Eye (tissue), 1 donor: ENCODE results near the gene USP8.
"Not testable (repeated sequence)": the region's sequence is repeated elsewhere in the genome, so short reads cannot be mapped to it uniquely, and the experiment has no call there.

Experiments used
- DNase-seq: peaks from one replicate; pipeline ENCODE4 v3.0.0-alpha.2; 2015

USP8 gene

DNA sequence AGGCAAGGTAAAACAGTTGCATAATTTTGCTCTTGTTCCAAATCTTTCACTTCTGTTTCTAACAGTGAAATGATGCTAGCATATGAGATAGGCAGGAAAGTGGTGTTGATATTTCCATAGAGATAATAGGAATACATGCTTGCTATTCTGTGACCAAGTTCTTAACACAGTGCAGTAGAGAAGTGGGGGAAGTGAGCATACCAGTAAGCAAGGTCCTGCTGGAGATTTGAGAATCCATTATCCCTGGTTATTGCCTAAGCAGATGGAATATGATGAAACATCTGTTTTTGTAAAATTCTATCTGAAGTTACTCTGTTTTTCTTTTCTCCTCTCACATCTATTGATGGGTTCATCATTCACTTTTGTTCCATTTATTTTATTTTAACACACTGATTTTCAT is 28.7 kb downstream of the USP8 start:
- no peak for DNase-seq

DNA sequence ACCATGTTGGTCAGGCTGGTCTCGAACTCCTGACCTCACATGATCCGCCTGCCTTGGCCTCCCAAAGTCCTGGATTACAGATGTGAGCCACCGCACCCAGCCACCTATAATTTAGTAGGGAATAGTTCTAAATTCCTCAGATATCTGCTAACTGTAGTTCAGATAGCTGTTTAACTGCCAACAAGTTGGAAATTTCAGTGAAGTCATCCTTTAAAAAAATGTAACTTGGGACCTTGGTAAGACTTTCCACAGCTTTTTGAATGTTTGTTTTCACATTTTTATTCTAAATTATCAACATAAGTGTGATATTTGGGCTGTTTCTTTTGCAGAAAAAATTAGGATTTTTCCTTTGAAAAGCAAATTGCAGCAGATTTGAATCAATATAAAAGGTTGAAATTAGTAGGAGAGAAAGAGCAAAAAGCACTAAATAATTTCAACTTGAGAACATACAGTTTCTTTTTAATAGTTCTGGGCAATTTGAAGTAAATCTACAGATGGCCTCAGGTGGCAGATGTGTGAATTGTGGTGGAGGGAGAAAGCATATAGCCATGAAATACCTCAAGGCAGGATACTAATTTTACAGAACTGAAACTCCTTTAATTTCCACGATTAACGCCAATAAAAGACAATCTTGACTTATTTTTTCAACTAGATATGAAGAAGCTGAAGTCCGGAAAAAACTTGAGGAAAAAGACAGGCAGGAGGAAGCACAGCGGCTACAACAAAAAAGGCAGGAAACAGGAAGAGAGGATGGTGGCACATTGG is 34.3 kb downstream of the USP8 start:
- DNase-seq, result no peak

DNA sequence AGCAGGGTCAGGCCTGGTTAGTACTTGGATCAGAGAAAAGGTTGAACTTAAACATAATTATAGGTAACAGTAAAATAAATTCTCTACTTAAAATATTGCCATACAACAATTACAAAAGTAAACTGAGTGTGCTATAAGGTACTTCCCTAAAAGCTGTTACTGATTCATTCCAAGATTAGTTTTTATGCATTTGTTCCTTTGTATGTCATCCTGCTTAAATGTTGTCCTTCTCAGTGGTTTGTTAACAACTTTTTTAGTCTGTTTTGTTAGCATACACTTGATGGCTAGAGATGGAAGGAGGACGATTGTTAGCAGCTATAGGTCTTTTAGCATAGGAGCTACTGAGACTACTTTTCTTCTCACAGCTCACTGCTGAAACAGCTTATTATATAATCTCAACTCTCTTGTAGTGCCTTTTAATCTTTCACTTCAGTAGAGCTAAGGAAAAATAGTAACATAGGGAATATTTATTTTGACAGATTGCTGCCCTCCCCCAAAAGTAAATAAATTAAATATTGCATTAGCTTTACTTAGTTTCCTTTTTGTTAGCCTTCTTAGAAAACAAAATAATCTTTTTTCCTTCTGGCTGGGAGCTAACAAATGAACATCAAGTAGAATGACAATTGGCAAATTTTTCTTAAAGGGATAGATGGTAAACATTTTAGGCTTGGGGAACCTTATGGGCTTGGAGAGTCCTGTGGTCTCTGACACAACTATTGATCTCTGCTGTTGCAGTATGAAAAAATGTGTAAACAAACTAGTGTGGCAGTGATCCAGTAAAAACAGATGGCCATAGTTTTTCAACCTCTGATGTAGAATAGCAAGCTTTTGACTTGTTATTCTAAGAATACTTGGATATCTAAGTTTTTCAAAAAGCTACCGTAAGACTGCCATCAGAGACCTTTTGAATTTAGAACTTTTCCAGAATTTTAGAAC is 39.5 kb downstream of the USP8 start:
- no peak for DNase-seq

DNA sequence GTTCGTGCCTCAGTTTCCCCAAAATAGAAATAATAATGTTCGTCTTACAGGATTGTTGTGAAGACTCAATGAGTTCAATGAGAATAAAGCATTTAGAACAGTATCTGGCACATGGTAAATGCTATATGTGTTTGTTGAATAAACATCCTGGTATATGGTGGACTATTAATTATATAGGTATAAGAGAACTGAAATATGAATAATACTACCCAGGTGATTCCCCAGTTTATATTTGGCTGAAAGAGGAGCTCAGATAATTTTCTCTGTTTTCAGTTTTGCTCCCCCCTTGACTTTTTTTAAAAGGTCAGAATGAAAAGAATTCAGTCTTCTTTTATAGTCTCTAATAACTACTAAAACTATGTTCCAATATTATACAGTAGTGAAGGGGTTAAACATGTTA is 46.9 kb downstream of the USP8 start:
- no peak for DNase-seq

DNA sequence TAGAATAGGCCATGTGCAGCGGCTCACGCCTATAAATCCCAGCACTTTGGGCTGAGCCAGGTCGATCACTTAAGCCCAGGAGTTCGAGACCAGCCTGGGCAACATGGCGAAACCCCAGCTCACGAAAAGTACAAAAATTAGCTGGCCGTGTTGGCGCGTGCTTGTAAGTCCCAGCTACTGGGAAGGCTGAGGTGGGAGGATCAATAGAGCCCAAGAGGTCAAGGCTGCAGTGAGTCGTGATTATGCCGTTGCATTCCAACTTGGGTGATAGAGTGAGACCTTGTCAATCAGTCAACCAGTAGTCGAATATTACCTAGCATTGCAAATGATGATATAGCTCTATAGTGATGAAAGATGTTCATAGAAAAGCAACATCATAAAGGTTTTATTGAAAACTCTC is 51.9 kb downstream of the USP8 start:
- DNase-seq, result no peak

DNA sequence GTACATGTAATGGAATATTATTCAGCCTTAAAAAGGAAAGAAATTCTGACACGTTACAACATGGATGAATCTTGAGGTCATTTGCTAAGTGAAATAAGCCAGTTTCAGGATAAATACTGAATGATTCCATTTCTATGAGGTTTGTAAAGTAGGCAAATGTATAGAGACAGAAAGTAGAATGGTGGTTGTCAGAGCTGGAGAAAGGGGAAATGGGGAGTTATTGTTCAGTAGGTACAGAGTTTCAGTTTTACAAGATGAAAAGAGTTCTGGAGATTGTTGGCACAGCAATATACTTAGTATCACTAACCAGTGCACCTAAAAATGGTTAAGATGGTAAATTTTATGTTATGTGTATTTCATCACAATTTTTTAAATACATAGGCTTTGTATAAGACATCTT is 60.6 kb downstream of the USP8 start:
- no peak for DNase-seq

DNA sequence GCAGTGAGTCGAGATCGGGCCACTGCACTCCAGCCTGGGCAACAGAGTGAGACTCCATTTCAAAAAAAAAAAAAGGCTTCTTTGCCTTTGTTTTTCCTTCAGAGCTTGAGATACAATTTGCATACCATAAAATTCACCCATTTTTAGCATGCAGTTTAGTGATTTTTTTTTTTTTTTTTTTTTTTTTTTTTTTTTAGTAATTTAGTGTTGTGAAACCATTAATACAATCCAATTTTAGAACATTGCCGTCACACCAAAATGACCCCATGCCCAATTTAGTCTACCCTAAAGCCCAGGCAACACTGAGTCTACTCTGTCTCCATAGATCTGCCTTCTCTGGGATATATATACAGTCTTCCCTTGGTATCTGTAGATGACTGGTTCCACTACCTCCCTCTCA is 61.2 kb downstream of the USP8 start:
- DNase-seq, result no peak

DNA sequence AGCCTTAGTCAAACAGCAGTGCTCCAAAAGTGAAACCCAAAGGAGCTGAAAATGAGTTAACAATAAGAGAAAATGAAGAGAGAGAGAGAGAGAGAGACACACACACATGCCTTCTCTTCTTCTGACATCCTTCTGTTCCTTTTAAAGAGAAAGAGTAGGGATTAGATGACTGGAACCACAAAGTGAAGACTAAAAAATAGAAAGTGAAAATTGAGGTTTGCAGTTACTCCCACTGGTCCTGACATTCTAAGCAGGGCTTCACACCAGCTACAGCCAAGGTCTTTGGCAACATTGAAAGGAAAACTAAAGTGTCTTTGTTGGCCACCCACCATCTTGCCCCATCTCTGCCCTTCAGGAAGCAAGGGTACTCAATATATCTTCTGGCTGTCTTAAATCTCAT is 63.1 kb downstream of the USP8 start:
- DNase-seq, result no peak

DNA sequence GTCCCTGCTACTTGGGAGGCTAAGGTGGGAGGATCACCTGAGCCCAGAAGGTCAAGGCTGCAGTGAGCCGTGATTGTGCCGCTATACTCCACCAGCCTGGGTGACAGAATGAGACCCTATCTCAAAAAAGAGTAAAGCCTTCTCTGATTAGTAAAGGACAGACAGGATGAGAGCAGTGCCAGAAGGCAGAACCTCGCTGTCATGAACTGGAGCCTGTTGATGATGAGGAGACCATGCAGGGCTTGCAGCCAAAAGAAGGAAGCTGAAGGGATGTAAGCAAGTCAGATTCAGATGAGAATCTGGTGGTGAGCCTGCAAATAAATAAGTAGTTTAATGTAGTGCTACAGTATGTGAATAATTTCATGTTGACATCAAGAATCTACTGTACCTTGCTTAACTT is 69.4 kb downstream of the USP8 start:
- no peak for DNase-seq

DNA sequence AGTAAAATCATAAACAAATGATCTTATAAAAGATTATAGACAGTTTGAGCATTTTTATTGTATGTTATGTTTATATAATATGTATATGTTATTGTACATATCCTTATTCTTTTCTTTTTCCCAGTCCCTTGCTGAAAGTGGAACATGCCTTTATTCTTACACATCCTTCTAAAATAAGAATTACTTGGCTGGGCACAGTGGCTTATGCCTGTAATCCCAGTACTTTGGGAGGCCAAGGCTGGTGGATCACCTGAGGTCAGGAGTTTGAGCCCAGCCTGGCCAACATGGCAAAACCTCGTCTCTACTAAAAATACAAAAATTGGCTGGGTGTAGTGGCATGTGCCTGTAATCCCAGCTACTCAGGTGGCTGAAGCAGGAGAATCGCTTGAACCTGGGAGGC is 70.3 kb downstream of the USP8 start:
- not testable (repeated sequence) for DNase-seq

DNA sequence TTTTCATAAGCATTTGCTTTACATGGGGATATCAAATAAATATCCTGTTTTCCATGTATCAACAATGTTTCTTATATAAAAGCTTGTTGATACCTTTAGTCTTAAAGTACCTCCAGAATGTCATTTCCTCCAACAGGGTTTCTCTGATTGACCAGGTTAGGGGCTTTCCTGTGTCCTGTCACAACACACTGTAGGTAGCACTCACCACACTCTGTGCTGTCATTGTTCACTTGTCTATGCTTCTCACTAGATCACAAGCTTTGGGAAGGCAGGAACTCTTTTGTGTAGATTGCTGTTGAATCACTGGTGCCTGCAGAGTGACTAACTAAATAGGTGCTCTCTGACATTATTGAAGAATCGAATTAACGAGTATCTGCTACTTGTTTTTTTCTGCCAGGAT is 72.5 kb downstream of the USP8 start:
- no peak for DNase-seq

DNA sequence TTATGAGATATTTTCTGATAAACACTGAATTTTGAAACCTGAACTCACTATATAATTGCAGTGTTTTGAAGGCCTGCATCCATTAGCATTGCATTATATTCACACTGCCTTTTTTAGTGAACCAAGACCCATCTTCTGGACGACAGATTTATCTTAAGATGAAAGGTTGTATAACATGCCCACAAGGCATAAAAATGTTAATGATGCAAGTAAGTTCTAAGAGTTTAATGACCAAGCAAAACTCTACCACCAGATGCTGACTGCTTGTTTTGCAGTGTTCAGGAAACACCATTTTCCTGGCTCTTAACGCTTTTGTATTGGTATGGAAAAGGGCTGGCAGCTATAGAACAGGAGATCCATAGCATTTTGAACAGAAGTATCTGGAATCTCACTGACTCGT is 76.1 kb downstream of the USP8 start:
- DNase-seq, result no peak

DNA sequence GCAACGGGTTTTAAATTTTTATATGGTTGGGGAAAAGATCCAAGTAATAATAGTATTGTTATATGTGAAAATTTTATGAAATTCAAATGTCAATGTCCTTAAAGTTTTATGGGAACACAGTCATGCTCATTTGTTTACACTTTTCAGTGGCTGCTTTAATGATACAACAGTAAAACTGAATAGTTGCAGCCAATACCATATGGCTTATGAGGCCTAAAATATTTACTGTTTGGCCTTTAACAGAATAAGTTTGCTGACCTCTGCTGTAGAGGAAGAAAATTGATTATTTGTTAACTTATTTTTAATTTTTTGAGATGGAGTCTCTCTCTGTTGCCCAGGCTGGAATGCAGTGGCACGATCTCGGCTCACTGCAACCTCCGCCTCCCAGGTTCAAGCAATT is 77.6 kb downstream of the USP8 start:
- no peak for DNase-seq

DNA sequence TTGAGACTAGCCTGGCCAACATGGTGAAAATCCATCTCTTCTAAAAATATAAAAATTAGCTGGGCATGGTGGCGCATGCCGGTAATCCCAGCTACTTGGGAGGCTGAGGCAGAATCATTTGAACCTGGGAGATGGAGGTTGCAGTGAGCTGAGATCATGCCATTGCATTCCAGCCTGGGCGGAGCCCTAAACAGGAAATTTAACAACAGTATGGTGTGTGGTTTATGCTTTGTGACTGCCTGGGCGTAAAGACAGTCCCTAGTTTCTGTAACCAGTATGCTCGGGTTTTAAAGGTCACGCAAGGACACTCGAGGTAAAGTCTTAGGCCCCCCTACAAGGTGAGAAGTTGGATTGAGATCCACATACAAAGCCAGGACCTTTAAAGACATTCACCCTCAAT is 78.9 kb downstream of the USP8 start:
- no peak for DNase-seq

DNA sequence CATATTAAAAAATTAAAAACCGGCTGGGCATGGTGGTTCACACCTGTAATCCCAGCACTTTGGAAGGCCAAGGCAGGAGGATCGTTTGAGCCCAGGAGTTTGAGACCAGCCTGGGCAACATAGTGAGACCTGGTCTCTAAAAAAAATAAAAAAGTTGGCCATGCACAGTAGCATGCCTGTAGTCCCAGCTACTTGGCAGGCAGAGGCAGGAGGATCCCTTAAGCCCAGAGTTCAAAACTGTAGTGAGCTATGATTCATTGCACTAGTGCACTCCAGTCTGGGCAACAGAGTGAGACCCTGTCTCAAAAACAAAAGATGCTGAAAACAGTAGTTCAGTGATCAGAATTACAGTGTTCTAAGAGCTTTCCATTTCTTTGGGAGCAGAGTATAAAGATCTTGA is 81.5 kb downstream of the USP8 start:
- not testable (repeated sequence) for DNase-seq

DNA sequence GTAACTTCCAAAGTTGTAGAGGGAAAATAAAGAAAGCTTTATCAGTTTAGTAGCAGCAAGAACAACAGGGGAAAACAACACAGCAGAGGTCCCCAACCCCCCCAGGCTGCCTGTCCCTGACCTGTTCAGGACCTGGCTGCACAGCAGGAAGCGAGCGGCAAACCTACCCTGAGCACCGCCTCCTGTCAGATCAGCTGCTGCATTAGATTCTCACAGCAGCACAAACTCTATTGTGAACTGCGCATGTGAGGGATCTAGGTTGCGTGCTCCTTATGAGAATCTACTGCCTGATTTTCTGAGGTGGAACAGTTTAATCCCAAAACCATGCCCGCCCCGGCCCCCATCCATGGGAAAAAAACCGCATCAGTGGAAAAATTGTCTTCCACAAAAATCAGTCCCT is 81.9 kb downstream of the USP8 start:
- DNase-seq, result peak; percentile 49

DNA sequence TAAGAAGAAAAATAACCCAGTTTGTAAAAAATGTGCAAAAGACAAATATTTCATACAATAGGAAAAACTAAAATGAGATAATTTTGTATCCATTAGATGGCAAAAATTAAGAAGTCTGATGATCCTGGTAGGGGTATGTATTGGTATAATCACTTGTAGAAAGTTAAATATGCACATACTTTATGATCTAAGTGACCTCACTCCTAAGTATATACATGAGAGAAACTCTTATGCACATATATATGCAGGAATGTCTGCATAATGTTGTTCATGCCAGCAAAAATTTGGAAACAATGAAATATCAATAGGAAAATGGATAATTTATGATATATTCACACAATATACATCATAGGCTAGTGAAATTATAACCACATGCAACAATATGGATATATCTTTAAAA is 88.8 kb downstream of the USP8 start:
- DNase-seq, result no peak

DNA sequence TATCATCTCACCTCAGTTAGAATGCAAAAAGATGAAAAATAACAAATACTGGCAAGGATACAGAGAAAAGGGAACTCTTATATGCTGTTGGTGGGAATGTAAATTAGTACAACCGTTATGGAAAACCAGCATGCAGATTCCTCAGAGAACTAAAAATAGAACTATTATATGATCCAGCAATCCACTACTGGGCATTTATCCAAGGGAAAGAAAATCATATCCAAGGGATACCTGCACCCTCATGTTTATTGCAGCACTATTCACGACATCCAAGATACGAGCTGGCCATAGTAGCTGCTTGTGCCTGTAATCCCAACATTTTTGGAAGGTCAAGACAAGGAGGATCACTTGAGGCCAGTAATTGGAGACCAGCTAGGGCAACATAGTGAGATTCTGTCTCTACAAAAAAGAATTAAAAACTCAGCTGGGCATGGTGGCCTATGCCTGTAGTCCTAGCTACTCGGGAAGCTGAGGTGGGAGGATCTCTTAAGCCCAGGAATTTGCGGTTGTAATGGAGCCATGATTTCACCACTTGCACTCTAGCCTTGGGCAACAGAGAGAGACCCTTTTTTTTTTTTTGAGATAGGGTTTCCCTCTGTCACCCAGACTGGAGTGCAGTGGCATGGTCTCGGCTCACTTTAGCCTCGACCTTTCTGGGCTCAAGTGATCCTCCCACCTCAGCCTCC is 95.7 kb downstream of the USP8 start:
- no peak for DNase-seq

DNA sequence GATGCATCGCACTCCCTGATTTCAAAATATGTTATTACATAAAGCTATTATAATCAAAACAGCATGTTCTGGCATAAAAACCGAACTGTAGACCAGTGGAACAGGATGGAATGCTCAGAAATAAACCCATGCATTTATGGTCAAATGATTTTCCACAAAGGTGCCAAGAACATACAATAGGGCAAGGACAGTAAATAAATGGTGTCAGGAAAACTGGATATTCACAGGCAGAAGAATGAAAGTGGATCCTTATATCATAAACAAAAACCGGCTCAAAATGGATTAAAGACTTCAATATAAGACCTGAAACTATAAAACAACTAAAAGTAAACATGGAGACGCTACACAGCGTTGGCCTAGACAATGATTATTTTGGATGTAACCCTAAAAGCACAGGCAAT is 99.6 kb downstream of the USP8 start:
- DNase-seq, result peak; percentile 58

DNA sequence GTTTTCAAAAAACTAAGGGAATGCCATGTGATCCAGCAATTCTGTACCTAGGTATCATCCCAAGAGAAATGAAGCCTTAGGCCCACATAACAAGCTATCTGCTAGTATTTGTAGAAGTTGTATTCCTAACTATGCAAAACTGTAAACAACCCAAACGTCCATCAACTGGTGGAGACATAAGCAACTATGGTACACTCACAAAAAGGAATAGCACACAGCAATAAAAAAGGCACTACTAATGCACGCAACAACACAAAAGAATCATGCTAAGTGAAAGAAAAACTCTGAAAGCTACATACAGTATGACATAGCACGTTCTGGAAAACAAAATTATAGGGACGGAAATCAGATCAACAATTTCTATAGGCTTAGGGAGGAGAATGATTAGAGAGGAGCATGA is 107.0 kb downstream of the USP8 start:
- no peak for DNase-seq

DNA sequence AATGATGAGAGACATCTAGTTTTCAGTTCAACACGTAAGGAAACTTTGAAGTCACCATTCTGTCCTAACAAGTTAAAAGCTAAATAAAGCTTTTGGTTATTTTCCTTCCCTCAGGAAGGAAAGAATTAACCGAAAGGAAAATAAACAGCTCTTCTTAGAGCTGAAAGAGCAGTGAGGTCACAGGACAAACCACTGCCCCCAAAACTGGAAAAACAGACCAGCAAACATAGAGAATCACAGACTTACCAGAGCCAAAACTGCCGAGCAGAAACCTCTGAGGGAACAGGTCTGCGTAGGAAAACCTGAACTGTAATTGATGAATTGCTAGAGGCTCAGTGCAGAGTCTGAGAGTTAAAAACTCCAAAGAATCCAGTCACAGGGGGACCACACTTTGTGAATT is 107.6 kb downstream of the USP8 start:
- DNase-seq, result no peak

DNA sequence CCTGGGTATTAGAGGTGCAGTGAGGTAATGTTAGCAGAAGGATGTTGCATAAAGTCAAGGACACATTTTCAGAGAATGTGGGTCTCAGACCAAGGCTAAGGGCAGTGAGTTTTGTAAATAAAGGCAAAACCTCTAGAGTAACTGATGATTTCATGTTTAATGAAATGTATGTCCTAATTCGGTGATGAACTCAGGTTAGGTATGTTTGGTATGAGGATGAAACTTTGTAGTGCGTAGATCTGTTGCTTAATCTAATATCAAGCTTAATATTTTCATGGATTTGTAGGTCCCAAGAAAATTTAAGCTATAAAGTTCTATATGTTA is 118.6 kb downstream of the USP8 start:
- no peak for DNase-seq

DNA sequence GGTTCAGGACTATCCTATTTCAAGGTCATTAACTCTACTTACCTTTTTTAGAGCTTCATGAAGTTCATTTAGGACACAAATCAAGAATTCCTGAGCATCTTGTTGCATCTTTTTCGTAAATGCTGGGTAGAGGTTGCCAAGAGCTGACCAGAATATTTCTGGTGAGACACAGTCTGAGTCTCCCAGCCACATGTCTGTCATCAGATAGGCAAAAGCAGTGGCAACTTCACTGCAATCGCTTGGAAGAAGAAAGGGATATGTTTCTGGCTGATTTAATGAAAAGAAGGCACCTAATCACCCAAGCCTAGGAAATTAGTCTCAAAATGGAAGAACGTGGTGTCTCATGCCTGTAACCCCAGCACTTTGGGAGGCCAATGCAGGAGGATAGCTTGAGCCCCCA is 119.4 kb downstream of the USP8 start:
- no peak for DNase-seq

DNA sequence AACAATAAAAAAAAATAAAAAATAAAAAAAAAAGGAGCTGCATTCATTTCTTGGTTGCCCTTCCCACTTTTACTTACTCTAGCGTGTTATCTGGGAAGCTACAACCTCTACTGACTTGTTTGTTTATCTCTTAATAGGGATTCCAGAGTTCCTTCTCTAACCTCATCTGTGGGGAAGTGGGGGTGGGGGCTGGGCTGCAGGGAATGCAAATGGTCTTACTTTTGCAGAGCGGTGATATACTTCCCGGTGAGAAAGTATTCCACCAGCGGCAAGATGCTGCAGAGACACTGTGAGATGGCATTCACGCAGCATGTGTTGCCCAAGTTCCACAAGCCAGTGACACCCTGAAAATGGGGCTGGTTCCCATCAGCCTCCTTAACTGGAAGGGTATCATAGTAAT is 120.2 kb downstream of the USP8 start:
- DNase-seq, result no peak
